ENCODE data around the gene ACAD10. TPM values are rescaled to one million over a fixed set of nuclear protein-coding genes. Genes with fewer than 3 reads are reported as not detected.
A peak's percentile ranks its signal among the peaks of the same experiment; 100 is the strongest.

Gene ACAD10
- total and polyA plus RNA-seq, 10 of the 15 experiments (the other 5 are each of a cell fraction or from before 2014, with no cell fraction given): 2.9 to 21.9 (median 17.5) TPM

- no peak for DNase-seq (ENCODE audit: low read depth, low spot score)
- no peak overlapping the region for H2AFZ ChIP-seq (ENCODE audit: control insufficient read depth, low read depth, low read length)
- H3K4me1 ChIP-seq (ENCODE audit: control insufficient read depth, insufficient read depth, low read length): peaks cover 34% of the 10 kb centered on the region
- no peak overlapping the region for H3K4me3 ChIP-seq
- H3K27me3 ChIP-seq (replicated peaks in 1 of 2; ENCODE audit: control insufficient read depth in 2 of 2, insufficient read depth in 2 of 2, low read length in 1 of 2): no peaks in the 10 kb centered on the region
- TF ChIP-seq NR2C1 (IDR thresholded peaks at IDR 0.05) (no peak), BHLHE40 (IDR thresholded peaks at IDR 0.05; ENCODE audit: borderline replicate concordance in 1 of 2, low read depth in 2 of 2, low read length in 1 of 2) (peak in 1 of 2 experiments; percentile 28; a peak in 1 of 4 replicates), IKZF1 (conservative IDR thresholded peaks at IDR 0.05) (peak; percentile 45)
- intact Hi-C loops (cut with micrococcal nuclease; ENCODE audit: unreplicated experiment) (no loop called here), in situ Hi-C loops (cut with MboI) (no loop called here)
- RAD21 ChIA-PET (ENCODE audit: unreplicated experiment): interaction anchor here (1.4 to 3.1 kb wide), 2 partner anchors 13 to 24 kb away, joined by 4 to 16 read pairs; no protein-coding TSS in a partner anchor
- BruUV-seq (replicated peaks): no TSS peak
- CTCF ChIA-PET: interaction anchor here (0.6 to 3.1 kb wide), 4 partner anchors 9 to 238 kb away, joined by 3 to 16 read pairs (median 10); no protein-coding TSS in a partner anchor
- ATAC-seq: no peak
- no peaks in the 10 kb centered on the region for H4K20me1 ChIP-seq (ENCODE audit: control insufficient read depth, insufficient read depth)
- POLR2A ChIA-PET: interaction anchor here (0.7 to 4.3 kb wide), 2 partner anchors 15 to 24 kb away, joined by 3 to 46 read pairs; no protein-coding TSS in a partner anchor
- no peak overlapping the region for H3K27ac ChIP-seq (ENCODE audit: control insufficient read depth, insufficient read depth)
- H3K79me2 ChIP-seq (ENCODE audit: control insufficient read depth, insufficient read depth, low read length): no peaks in the 10 kb centered on the region; the same call in 1 of the 2 replicates
- 73% methylated on average over 16 of the region's 16 CpGs for WGBS (ENCODE audit: insufficient coverage, insufficient replicate concordance, low lambda C conversion rate, missing lambda C conversion rate)
- H3K9ac ChIP-seq (ENCODE audit: control insufficient read depth, insufficient read depth, low read length): no peak overlapping the region
- H3K9me3 ChIP-seq (replicated peaks; ENCODE audit: control insufficient read depth, insufficient read depth, low read length): no peaks in the 10 kb centered on the region
- H3K36me3 ChIP-seq (ENCODE audit: control insufficient read depth in 2 of 2, insufficient read depth in 2 of 2, low read length in 1 of 2): no peaks in the 10 kb centered on the region
- SMC1A ChIA-PET (ENCODE audit: uncharacterized antibody, unreplicated experiment): interaction anchor here (0.7 to 4.2 kb wide), 5 partner anchors 8 to 94 kb away, joined by 3 to 40 read pairs (median 5); no protein-coding TSS in a partner anchor
- H3K4me2 ChIP-seq (ENCODE audit: control insufficient read depth, insufficient read depth): no peak overlapping the region
- FAIRE-seq: no peak
These were observed 91.6 kb downstream of the ACAD10 start for GRCh38 chr12:111777345-111778045.

DNA sequence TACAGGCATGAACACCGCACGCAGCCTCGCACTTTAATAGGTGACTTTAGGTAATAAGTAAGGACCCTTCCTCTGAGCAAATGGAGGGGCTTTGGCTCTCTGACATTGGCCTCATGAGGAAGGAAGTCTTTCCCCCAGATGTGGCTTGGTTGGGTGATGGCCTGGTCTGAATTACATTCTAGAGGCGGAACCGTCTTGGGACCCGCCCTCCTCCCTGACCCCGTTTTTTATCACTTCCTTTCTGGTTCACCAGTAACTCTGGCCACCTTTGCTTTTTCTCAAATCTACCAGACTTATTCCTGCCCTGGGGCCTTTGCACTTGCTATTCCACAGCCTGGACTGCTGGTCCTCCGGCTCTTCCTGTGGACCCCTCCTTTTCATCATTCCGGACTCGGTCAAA is 94.3 kb downstream of the ACAD10 start:
- 94% methylated on average over 10 of the region's 10 CpGs for WGBS (ENCODE audit: insufficient coverage, insufficient replicate concordance, low lambda C conversion rate, missing lambda C conversion rate)
- ATAC-seq (no peak), DNase-seq (ENCODE audit: low read depth, low spot score) (no peak), FAIRE-seq (no peak)
- Histone ChIP-seq H2AFZ (ENCODE audit: control insufficient read depth, low read depth, low read length) (no peak overlapping the region), H3K27ac (ENCODE audit: control insufficient read depth, insufficient read depth) (no peak overlapping the region), H3K4me1 (ENCODE audit: control insufficient read depth, insufficient read depth, low read length) (peaks cover 12% of the 10 kb centered on the region), H4K20me1 (ENCODE audit: control insufficient read depth, insufficient read depth) (no peaks in the 10 kb centered on the region), H3K9ac (ENCODE audit: control insufficient read depth, insufficient read depth, low read length) (no peak overlapping the region), H3K27me3 (replicated peaks in 1 of 2; ENCODE audit: control insufficient read depth in 2 of 2, insufficient read depth in 2 of 2, low read length in 1 of 2) (no peaks in the 10 kb centered on the region), H3K36me3 (ENCODE audit: control insufficient read depth in 2 of 2, insufficient read depth in 2 of 2, low read length in 1 of 2) (no peaks in the 10 kb centered on the region), H3K4me2 (ENCODE audit: control insufficient read depth, insufficient read depth) (no peak overlapping the region), H3K4me3 (no peak overlapping the region), H3K9me3 (replicated peaks; ENCODE audit: control insufficient read depth, insufficient read depth, low read length) (no peaks in the 10 kb centered on the region), H3K79me2 (ENCODE audit: control insufficient read depth, insufficient read depth, low read length) (no peaks in the 10 kb centered on the region)
- ChIA-PET SMC1A (ENCODE audit: uncharacterized antibody, unreplicated experiment) (no interaction called here), CTCF (interaction anchor here (0.7 kb wide), 1 partner anchor 19 kb away, joined by 3 read pairs; no protein-coding TSS in a partner anchor), RAD21 (ENCODE audit: unreplicated experiment) (no interaction called here), POLR2A (no interaction called here)
- intact Hi-C loops (cut with micrococcal nuclease; ENCODE audit: unreplicated experiment) (loop anchor here (10.0 kb wide), 1 partner anchor 385 kb away; no protein-coding TSS in a partner anchor), in situ Hi-C loops (cut with MboI) (no loop called here)
- no TSS peak for BruUV-seq (replicated peaks)
- TF ChIP-seq, protein P1, sequence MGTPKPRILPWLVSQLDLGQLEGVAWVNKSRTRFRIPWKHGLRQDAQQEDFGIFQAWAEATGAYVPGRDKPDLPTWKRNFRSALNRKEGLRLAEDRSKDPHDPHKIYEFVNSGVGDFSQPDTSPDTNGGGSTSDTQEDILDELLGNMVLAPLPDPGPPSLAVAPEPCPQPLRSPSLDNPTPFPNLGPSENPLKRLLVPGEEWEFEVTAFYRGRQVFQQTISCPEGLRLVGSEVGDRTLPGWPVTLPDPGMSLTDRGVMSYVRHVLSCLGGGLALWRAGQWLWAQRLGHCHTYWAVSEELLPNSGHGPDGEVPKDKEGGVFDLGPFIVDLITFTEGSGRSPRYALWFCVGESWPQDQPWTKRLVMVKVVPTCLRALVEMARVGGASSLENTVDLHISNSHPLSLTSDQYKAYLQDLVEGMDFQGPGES (IDR thresholded peaks at IDR 0.05): no peak
- TF ChIP-seq KLF5 (IDR thresholded peaks at IDR 0.05; ENCODE audit: partially characterized antibody) (no peak), MEF2A (IDR thresholded peaks at IDR 0.05; ENCODE audit: insufficient read depth, low read depth, low read length) (no peak), WRNIP1 (IDR thresholded peaks at IDR 0.05; ENCODE audit: borderline replicate concordance, low read depth, low read length) (no peak), MTA3 (IDR thresholded peaks at IDR 0.05; ENCODE audit: borderline replicate concordance, low read length) (no peak), MEF2B (IDR thresholded peaks at IDR 0.05; ENCODE audit: partially characterized antibody, poor library complexity, severe bottlenecking) (no peak), CREB1 (IDR thresholded peaks at IDR 0.05; ENCODE audit: low read depth) (no peak), SREBF1 (IDR thresholded peaks at IDR 0.05; ENCODE audit: low read length) (no peak)
- TF ChIP-seq, protein P2, sequence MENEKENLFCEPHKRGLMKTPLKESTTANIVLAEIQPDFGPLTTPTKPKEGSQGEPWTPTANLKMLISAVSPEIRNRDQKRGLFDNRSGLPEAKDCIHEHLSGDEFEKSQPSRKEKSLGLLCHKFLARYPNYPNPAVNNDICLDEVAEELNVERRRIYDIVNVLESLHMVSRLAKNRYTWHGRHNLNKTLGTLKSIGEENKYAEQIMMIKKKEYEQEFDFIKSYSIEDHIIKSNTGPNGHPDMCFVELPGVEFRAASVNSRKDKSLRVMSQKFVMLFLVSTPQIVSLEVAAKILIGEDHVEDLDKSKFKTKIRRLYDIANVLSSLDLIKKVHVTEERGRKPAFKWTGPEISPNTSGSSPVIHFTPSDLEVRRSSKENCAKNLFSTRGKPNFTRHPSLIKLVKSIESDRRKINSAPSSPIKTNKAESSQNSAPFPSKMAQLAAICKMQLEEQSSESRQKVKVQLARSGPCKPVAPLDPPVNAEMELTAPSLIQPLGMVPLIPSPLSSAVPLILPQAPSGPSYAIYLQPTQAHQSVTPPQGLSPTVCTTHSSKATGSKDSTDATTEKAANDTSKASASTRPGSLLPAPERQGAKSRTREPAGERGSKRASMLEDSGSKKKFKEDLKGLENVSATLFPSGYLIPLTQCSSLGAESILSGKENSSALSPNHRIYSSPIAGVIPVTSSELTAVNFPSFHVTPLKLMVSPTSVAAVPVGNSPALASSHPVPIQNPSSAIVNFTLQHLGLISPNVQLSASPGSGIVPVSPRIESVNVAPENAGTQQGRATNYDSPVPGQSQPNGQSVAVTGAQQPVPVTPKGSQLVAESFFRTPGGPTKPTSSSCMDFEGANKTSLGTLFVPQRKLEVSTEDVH (IDR thresholded peaks at IDR 0.05; ENCODE audit: low read depth, partially characterized antibody): no peak
